ENCODE data around the gene ANKRD44.
"Not testable (repeated sequence)": the region's sequence is repeated elsewhere in the genome, so short reads cannot be mapped to it uniquely, and the experiment has no call there.

Gene ANKRD44
- 228 to 474 (median 374) reads per million in 3 experiments for total RNA-seq

- DNase-seq = peak; percentile 91
Observed at GRCh38 chr2:197310271-197310985, at the start of gene ANKRD44. Gene ANKRD44, minus strand, starts transcription at chr2:197310780. Its CDS starts 176 bp downstream, at chr2:197310604.

GRCh38 chr2:197359859-197360258 is 49.3 kb upstream of the ANKRD44 start:
- DNase-seq = no peak

GRCh38 chr2:197358931-197359330 is 48.4 kb upstream of the ANKRD44 start:
- no peak for DNase-seq

- no peak for DNase-seq
Observed at GRCh38 chr2:197357986-197358385, 47.4 kb upstream of the ANKRD44 start.

GRCh38 chr2:197356136-197356535 is 45.6 kb upstream of the ANKRD44 start:
- peak; percentile 3 for DNase-seq

GRCh38 chr2:197354169-197354558 is 43.6 kb upstream of the ANKRD44 start:
- DNase-seq = no peak

- no peak for DNase-seq
Observed at GRCh38 chr2:197353393-197354168, 43.0 kb upstream of the ANKRD44 start.

GRCh38 chr2:197349699-197350098 is 39.1 kb upstream of the ANKRD44 start:
- no peak for DNase-seq

GRCh38 chr2:197348721-197349360 is 38.3 kb upstream of the ANKRD44 start:
- DNase-seq = no peak

- no peak for DNase-seq
Observed at GRCh38 chr2:197345846-197346370, 35.3 kb upstream of the ANKRD44 start.

GRCh38 chr2:197343968-197344367 is 33.4 kb upstream of the ANKRD44 start:
- DNase-seq = not testable (repeated sequence)

GRCh38 chr2:197340591-197340990 is 30.0 kb upstream of the ANKRD44 start:
- no peak for DNase-seq

GRCh38 chr2:197339496-197340220 is 29.1 kb upstream of the ANKRD44 start:
- no peak for DNase-seq

GRCh38 chr2:197339016-197339415 is 28.4 kb upstream of the ANKRD44 start:
- DNase-seq = no peak

GRCh38 chr2:197332641-197333040 is 22.1 kb upstream of the ANKRD44 start:
- no peak for DNase-seq

GRCh38 chr2:197328461-197328860 is 17.9 kb upstream of the ANKRD44 start:
- no peak for DNase-seq

- DNase-seq = no peak
Observed at GRCh38 chr2:197327472-197328098, 17.0 kb upstream of the ANKRD44 start.

GRCh38 chr2:197327073-197327471 is 16.5 kb upstream of the ANKRD44 start:
- DNase-seq = no peak

GRCh38 chr2:197324801-197325200 is 14.2 kb upstream of the ANKRD44 start:
- DNase-seq = no peak

- peak; percentile 27 for DNase-seq
Observed at GRCh38 chr2:197322724-197323720, 12.4 kb upstream of the ANKRD44 start.

GRCh38 chr2:197322143-197322542 is 11.6 kb upstream of the ANKRD44 start:
- DNase-seq = no peak

Measured in central memory CD4-positive, alpha-beta T cell (primary cell).